Measurements from ENCODE around the gene TGFB1. TPM values are rescaled to one million over a fixed set of nuclear protein-coding genes. Genes with fewer than 3 reads are reported as not detected.

Gene TGFB1
- total RNA-seq, 1 experiment from 2014 or later, result 54.6 TPM

- no peak overlapping the region for H3K4me3 ChIP-seq (replicated peaks in 1 of 2; ENCODE audit: low read depth in 1 of 2, low read length in 2 of 2)
- ChIA-PET POLR2A (no interaction called here), CTCF (no interaction called here), RAD21 (ENCODE audit: low non-redundant PET in 1 of 2, low total read pairs in 2 of 2, uncharacterized antibody in 2 of 2, unreplicated experiment in 2 of 2) (no interaction called here)
- TSS peak; percentile 36 for BruUV-seq (replicated peaks)
- no peaks in the 10 kb centered on the region for H3K27me3 ChIP-seq (ENCODE audit: insufficient read depth, low read length)
- DNase-seq (ENCODE audit: low read depth, low spot score) (no peak), ATAC-seq (no peak)
- peaks cover 9 to 15% of the 10 kb centered on the region in 2 experiments; a peak in 2 of 4 replicates for H3K36me3 ChIP-seq (ENCODE audit: control insufficient read depth in 1 of 2, insufficient read depth in 2 of 2, low read length in 2 of 2)
- no peaks in the 10 kb centered on the region for H3K9me3 ChIP-seq (ENCODE audit: control insufficient read depth in 1 of 2, insufficient read depth in 1 of 2, low read depth in 1 of 2, low read length in 2 of 2)
- H3K4me2 ChIP-seq (ENCODE audit: low read length), result no peak overlapping the region
- no peaks in the 10 kb centered on the region for H3K79me2 ChIP-seq (ENCODE audit: insufficient read depth, low read length)
- no peaks in the 10 kb centered on the region for H4K20me1 ChIP-seq (ENCODE audit: insufficient read depth)
- H3K4me1 ChIP-seq (ENCODE audit: control insufficient read depth in 1 of 2, insufficient read depth in 2 of 2, low read length in 2 of 2), result peaks cover 8 to 39% of the 10 kb centered on the region in 2 experiments; a peak in 3 of 4 replicates
- no peak overlapping the region for H3K9ac ChIP-seq (ENCODE audit: low read length)
- intact Hi-C loops (cut with micrococcal nuclease), result loop anchor here (5.0 kb wide), 1 partner anchor 248 kb away; no protein-coding TSS in a partner anchor
- H2AFZ ChIP-seq (ENCODE audit: low read depth, low read length, poor library complexity, severe bottlenecking), result no peak overlapping the region
- H3K27ac ChIP-seq (ENCODE audit: low read depth, low read length), result no peak overlapping the region
- TF ChIP-seq POLR2AphosphoS5 (IDR thresholded peaks at IDR 0.05; ENCODE audit: low read depth, low read length) (no peak), JUND (IDR thresholded peaks at IDR 0.05) (no peak), ATF3 (IDR thresholded peaks at IDR 0.05) (no peak), ELF1 (IDR thresholded peaks at IDR 0.05; ENCODE audit: borderline replicate concordance, low read depth) (no peak), EZH2 (IDR thresholded peaks at IDR 0.05) (no peak), FOSL1 (IDR thresholded peaks at IDR 0.05; ENCODE audit: low read depth) (no peak), TCF7L2 (IDR thresholded peaks at IDR 0.05; ENCODE audit: borderline replicate concordance, extremely low read depth, insufficient read depth, insufficient read length) (no peak), RAD21 (IDR thresholded peaks at IDR 0.05; ENCODE audit: low read depth) (no peak), YY1 (IDR thresholded peaks at IDR 0.05; ENCODE audit: extremely low read depth, insufficient replicate concordance, low read depth, low read length) (no peak), SP1 (IDR thresholded peaks at IDR 0.05; ENCODE audit: low read depth) (no peak), CTCF (IDR thresholded peaks at IDR 0.05 in 2 of 3, conservative IDR thresholded peaks at IDR 0.05 in 1 of 3; ENCODE audit: borderline replicate concordance in 1 of 3, insufficient read depth in 1 of 3, low read depth in 2 of 3, low read length in 2 of 3) (no peak), EGR1 (IDR thresholded peaks at IDR 0.05; ENCODE audit: low read depth) (no peak), POLR2A (IDR thresholded peaks at IDR 0.05; ENCODE audit: borderline replicate concordance, extremely low read depth, insufficient read depth, insufficient read length) (no peak), ZFX (IDR thresholded peaks at IDR 0.05) (no peak), CBX3 (IDR thresholded peaks at IDR 0.05; ENCODE audit: low read depth) (no peak)
- no peaks in the 10 kb centered on the region for H3K9me2 ChIP-seq (ENCODE audit: insufficient read depth)
These were observed 29.5 kb downstream of the TGFB1 start for GRCh38 chr19:41324231-41324702.
